ENCODE measurements around the gene BCOR. TPM values are rescaled to one million over a fixed set of nuclear protein-coding genes. Genes with fewer than 3 reads are reported as not detected.

The BCOR gene
- total RNA-seq, 1 experiment from 2014 or later: 134 TPM

GRCh38 chrX:40081679-40082068 is 16.1 kb downstream of the BCOR start:
- Histone ChIP-seq H3K4ac (ENCODE audit: low read depth, low read length) (no peak overlapping the region), H3K79me1 (ENCODE audit: insufficient read depth, low read depth, low read length, poor library complexity, severe bottlenecking) (peaks cover 3% of the 10 kb centered on the region), H2BK20ac (ENCODE audit: low read depth, low read length, poor library complexity, severe bottlenecking) (no peak overlapping the region), H3T11ph (ENCODE audit: low read length) (no peak overlapping the region), H3K4me2 (ENCODE audit: insufficient read depth, insufficient read length, low read length) (peak overlapping the region; percentile 3), H2AFZ (ENCODE audit: low read length) (no peak overlapping the region), H3K4me1 (ENCODE audit: insufficient read depth, low read length) (peaks cover 36% of the 10 kb centered on the region), H4K20me1 (ENCODE audit: control insufficient read depth, insufficient read depth, insufficient read length) (peaks cover 3% of the 10 kb centered on the region), H2BK5ac (ENCODE audit: insufficient read length, low read length) (no peak overlapping the region), H4K8ac (replicated peaks; ENCODE audit: insufficient read length, low read depth, low read length) (no peak overlapping the region), H2BK12ac (ENCODE audit: insufficient read length, low read depth, low read length) (no peak overlapping the region), H4K5ac (ENCODE audit: insufficient read length, low read depth, low read length) (no peak overlapping the region), H3K18ac (ENCODE audit: insufficient read length, low read depth, low read length) (no peak overlapping the region), H2BK15ac (ENCODE audit: low read depth, low read length) (no peak overlapping the region), H2AK5ac (ENCODE audit: insufficient read length, low read length) (no peak overlapping the region), H2BK120ac (ENCODE audit: low read depth, low read length, poor library complexity, severe bottlenecking) (no peak overlapping the region), H3K79me2 (ENCODE audit: insufficient read depth, low read length) (peaks cover 20% of the 10 kb centered on the region; the same call in 1 of the 2 replicates), H3K56ac (ENCODE audit: insufficient read length, low read depth, low read length) (no peak overlapping the region), H3K23ac (ENCODE audit: insufficient read length, low read depth, low read length) (no peak overlapping the region), H3K27me3 (ENCODE audit: insufficient read depth, low read length) (peaks cover 33% of the 10 kb centered on the region), H4K91ac (ENCODE audit: insufficient read length, low read depth, low read length) (no peak overlapping the region), H3K23me2 (ENCODE audit: insufficient read length, low read depth, low read length, poor library complexity, severe bottlenecking) (peaks cover 11% of the 10 kb centered on the region), H3K27ac (ENCODE audit: insufficient read length, low read depth, low read length) (no peak overlapping the region), H3K9me3 (ENCODE audit: control insufficient read depth, low read depth, low read length) (no peaks in the 10 kb centered on the region), H3K14ac (ENCODE audit: insufficient read depth, low read length) (no peak overlapping the region), H3K9ac (ENCODE audit: extremely low read depth, insufficient read length, low read length) (no peak overlapping the region)
- WGBS (ENCODE audit: extremely low coverage, insufficient read length, low lambda C conversion rate): no CpG with 5 or more reads among the region's 4 CpGs
- Mint-ChIP-seq H3K36me3 (ENCODE audit: insufficient read depth in 1 of 3, low read depth in 3 of 3) (peaks cover 10 to 63% (median 29%) of the 10 kb centered on the region in 3 experiments), H3K27me3 (ENCODE audit: low read depth) (peaks cover 36% of the 10 kb centered on the region), H3K27ac (no peak overlapping the region), H3K4me3 (peak overlapping the region; percentile 31 to 62; a peak in 4 of 5 replicates), H3K9me3 (peaks cover 59 to 62% of the 10 kb centered on the region in 2 experiments), H3K4me1 (peaks cover 65 to 77% of the 10 kb centered on the region in 2 experiments)
- TF ChIP-seq CTCF (conservative IDR thresholded peaks at IDR 0.05): no peak
- no peak for DNase-seq

Measured in H9 (cell line).